Kasumi-1 (cell line): ENCODE data around the gene LRRC17.

Experiments
- DNase-seq, 2 experiments: peaks; one replicate each; lab custom pipeline; 2025; lab: John Stamatoyannopoulos, UW

LRRC17 gene

GRCh38 chr7:102988631-102989560, 76.1 kb downstream of the LRRC17 start:
- no peak for DNase-seq

DNA sequence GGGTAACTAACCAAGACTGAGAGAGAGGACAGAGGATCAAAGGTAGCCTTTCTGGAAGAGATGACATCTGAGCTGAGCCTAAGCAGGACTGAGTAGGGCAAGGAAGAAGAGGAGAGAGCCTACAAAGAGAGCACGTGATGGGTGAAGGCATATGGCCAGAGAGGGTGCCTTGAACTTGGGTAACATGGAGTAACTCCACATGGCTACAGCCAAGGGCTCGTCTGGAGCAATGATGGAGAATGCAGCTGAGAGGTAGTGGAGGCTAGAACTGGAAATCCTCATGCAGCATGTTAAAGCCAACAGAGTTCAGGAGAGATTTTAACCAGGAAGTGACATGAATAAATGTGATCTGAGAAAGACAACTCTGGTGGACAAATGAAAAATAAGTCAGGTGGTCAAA, 77.8 kb downstream of the LRRC17 start:
- DNase-seq = no peak

DNA sequence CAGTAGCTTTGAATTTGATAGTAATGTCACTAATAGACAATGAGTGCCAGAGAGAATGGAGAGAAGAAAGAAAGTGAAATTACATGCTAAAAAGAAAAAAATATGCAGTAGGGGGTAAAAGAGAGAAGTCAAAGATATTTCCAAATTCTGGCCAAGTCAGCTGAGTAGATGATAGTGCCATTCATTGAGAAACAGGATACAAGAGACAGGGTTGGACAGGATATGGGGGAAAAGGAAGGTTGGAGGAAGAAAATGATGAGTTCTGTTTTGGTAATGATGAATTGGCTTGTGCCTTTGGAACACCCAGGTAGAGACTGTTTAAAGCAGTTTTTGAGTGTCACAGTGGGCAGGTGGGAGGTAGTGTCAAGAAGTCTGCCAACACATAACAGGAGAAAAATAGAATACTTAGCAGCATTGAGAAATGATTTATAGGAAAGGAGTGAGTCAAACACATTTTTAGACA, 78.3 kb downstream of the LRRC17 start:
- peak; percentile 10 to 28 for DNase-seq

- DNase-seq = no peak
Observed at GRCh38 chr7:102991540-102992214, 78.9 kb downstream of the LRRC17 start.

DNA sequence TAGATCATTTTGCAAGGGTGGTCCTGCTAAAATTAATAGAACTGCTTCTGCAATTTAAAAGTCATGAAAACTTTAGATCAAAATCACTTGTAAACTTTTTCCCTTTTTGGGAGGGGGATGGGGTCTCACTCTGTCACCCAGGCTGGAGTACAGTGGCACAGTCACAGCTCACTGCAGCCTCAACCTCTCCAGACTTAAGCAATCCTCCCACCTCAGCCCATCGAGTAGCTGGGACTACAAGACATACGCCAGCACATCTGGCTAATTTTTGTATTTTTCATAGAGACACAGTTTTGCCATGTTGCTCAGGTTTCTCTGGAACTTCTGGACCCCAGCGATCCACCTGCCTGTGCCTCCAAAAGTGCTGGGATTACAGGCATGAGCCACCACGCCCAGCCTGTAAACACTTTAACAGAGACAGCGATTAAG, 79.7 kb downstream of the LRRC17 start:
- no peak for DNase-seq

DNA sequence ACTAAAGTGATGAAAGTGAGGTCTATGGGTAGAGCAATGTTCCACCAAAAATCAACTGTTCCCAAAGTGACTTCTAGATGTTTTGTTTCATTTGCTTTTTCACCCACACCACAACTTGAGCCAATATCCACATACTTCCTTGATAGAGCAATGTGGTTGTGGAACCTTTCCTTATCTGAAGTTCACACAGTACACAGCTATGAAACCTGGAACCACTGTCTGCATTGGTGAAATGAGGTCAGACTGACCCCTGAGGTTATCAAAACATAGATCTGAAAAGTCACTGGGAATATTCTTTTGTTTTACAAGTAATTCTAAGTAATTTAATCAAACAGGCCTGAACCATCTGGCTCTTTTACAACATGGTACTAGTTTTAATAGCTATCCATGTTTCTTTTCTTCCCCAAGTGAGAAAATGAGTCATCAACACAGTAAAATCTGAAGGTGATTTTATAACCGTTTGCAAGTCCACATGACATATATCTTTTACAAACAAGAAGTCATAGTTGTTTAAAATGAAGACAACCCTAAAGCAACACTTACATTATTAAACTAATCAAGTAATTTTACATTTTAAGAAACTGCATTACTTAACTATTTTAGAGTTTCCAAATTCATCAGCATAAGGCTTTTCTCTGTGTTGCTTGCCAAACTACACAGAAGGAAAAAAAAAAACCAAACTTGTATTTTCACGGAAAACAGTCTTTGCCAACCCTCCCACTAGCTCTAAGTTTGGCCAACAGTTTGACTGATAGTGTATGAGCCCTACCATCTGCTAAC, 80.3 kb downstream of the LRRC17 start:
- DNase-seq = no peak

DNA sequence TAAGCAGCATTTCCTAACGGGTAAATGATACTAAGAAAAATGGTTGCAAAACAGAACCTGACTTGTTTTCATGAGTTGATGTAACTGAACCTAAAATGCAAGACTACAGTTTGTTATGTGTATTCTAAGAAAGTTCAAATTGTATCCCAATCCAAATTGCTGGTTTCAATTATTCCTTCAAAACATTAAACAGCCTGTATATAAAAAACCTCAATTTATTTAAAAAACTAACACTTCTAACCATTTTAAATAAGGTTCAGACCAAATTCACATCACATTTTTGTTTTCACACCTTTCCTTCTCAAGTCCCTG, 80.9 kb downstream of the LRRC17 start:
- DNase-seq = no peak

- DNase-seq = no peak
Observed at GRCh38 chr7:102994567-102994966, 81.8 kb downstream of the LRRC17 start.
